ENCODE measurements around the gene MCOLN2. TPM values are rescaled to one million over a fixed set of nuclear protein-coding genes. Genes with fewer than 3 reads are reported as not detected.

Gene MCOLN2
- total RNA-seq, 1 experiment from 2014 or later, result 1.3 TPM

DNA sequence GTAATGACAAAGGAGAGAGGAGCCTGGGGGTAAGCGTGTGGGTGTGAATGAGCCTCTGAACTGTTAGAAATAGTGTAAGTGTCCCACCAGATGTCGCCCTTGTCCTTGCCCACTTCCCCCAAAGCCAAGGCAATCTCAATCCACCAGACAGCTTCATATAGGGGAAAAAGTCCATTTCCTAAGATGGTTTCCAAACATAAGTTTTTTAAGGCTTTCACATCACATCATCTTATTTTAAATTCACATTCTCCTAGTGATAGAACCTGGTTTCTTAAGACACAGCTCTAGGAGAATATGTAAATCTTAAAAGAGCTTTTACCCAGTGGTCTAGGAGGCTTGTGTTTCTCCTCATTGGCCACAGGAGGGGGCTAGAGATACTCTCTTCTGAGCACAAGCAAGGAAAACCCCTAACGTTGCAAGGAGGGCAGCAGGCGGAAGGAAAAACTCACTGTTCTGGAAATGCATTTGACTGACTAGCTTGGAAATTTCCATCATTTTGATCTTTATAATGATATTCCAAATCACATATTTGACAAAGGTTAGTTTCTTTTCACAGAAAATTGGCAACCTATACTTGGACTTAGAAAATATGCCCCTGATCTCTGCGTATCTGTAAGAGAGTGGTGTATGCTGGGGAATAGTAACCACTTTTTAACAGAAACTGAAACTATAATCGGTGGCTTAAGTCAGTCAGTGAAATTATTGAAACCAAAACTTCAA, 52.0 kb downstream of the MCOLN2 start:
- Histone ChIP-seq H3K9me3 (ENCODE audit: control insufficient read depth, low read depth, low read length) (no peaks in the 10 kb centered on the region), H2BK12ac (ENCODE audit: insufficient read length, low read depth, low read length) (no peak overlapping the region), H3K27me3 (ENCODE audit: insufficient read depth, low read length) (no peaks in the 10 kb centered on the region), H3K23ac (ENCODE audit: insufficient read length, low read depth, low read length) (no peak overlapping the region), H3K79me1 (ENCODE audit: insufficient read depth, low read depth, low read length, poor library complexity, severe bottlenecking) (no peaks in the 10 kb centered on the region), H3K27ac (ENCODE audit: insufficient read length, low read depth, low read length) (no peak overlapping the region), H3K9ac (ENCODE audit: extremely low read depth, insufficient read length, low read length) (no peak overlapping the region), H2AK5ac (ENCODE audit: insufficient read length, low read length) (no peak overlapping the region), H4K5ac (ENCODE audit: insufficient read length, low read depth, low read length) (no peak overlapping the region), H4K91ac (ENCODE audit: insufficient read length, low read depth, low read length) (no peak overlapping the region), H3K79me2 (ENCODE audit: insufficient read depth, low read length) (no peaks in the 10 kb centered on the region), H2BK120ac (ENCODE audit: low read depth, low read length, poor library complexity, severe bottlenecking) (no peak overlapping the region), H3K4me1 (ENCODE audit: insufficient read depth, low read length) (no peaks in the 10 kb centered on the region; the same call in 1 of the 2 replicates), H3K14ac (ENCODE audit: insufficient read depth, low read length) (no peak overlapping the region), H2BK20ac (ENCODE audit: low read depth, low read length, poor library complexity, severe bottlenecking) (no peak overlapping the region), H2BK15ac (ENCODE audit: low read depth, low read length) (no peak overlapping the region), H3K4me2 (ENCODE audit: insufficient read depth, insufficient read length, low read length) (no peak overlapping the region), H2AFZ (ENCODE audit: low read length) (no peak overlapping the region), H4K8ac (replicated peaks; ENCODE audit: insufficient read length, low read depth, low read length) (no peak overlapping the region), H3T11ph (ENCODE audit: low read length) (no peak overlapping the region), H3K23me2 (ENCODE audit: insufficient read length, low read depth, low read length, poor library complexity, severe bottlenecking) (no peaks in the 10 kb centered on the region), H2BK5ac (ENCODE audit: insufficient read length, low read length) (no peak overlapping the region), H3K4ac (ENCODE audit: low read depth, low read length) (no peak overlapping the region), H3K56ac (ENCODE audit: insufficient read length, low read depth, low read length) (no peak overlapping the region), H4K20me1 (ENCODE audit: control insufficient read depth, insufficient read depth, insufficient read length) (no peaks in the 10 kb centered on the region), H3K18ac (ENCODE audit: insufficient read length, low read depth, low read length) (no peak overlapping the region)
- no peaks in the 10 kb centered on the region; a peak in 2 of 5 replicates for H3K9me3 Mint-ChIP-seq
- no CpG with 5 or more reads among the region's 6 CpGs for WGBS (ENCODE audit: extremely low coverage, insufficient read length, low lambda C conversion rate)
- H3K27ac Mint-ChIP-seq, result peak overlapping the region in 1 of 3 experiments; percentile 68; a peak in 1 of 7 replicates
- H3K4me3 Mint-ChIP-seq, result no peak overlapping the region
- TF ChIP-seq, protein P1, sequence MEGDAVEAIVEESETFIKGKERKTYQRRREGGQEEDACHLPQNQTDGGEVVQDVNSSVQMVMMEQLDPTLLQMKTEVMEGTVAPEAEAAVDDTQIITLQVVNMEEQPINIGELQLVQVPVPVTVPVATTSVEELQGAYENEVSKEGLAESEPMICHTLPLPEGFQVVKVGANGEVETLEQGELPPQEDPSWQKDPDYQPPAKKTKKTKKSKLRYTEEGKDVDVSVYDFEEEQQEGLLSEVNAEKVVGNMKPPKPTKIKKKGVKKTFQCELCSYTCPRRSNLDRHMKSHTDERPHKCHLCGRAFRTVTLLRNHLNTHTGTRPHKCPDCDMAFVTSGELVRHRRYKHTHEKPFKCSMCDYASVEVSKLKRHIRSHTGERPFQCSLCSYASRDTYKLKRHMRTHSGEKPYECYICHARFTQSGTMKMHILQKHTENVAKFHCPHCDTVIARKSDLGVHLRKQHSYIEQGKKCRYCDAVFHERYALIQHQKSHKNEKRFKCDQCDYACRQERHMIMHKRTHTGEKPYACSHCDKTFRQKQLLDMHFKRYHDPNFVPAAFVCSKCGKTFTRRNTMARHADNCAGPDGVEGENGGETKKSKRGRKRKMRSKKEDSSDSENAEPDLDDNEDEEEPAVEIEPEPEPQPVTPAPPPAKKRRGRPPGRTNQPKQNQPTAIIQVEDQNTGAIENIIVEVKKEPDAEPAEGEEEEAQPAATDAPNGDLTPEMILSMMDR (conservative IDR thresholded peaks at IDR 0.05), result peak; percentile 97
- DNase-seq, result peak; percentile 61
- H3K4me1 Mint-ChIP-seq, result peaks cover 20 to 22% of the 10 kb centered on the region in 2 experiments
- no peaks in the 10 kb centered on the region; the same call in none of the 2 replicates for H3K27me3 Mint-ChIP-seq (ENCODE audit: low read depth)
- no peaks in the 10 kb centered on the region for H3K36me3 Mint-ChIP-seq (ENCODE audit: insufficient read depth in 1 of 3, low read depth in 3 of 3)

All from H9 (cell line).